ENCODE results near the gene SLC25A21. TPM values are rescaled to one million over a fixed set of nuclear protein-coding genes. Genes with fewer than 3 reads are reported as not detected.

Gene SLC25A21
- total RNA-seq, 2 donors from 2014 or later: not detected

DNA sequence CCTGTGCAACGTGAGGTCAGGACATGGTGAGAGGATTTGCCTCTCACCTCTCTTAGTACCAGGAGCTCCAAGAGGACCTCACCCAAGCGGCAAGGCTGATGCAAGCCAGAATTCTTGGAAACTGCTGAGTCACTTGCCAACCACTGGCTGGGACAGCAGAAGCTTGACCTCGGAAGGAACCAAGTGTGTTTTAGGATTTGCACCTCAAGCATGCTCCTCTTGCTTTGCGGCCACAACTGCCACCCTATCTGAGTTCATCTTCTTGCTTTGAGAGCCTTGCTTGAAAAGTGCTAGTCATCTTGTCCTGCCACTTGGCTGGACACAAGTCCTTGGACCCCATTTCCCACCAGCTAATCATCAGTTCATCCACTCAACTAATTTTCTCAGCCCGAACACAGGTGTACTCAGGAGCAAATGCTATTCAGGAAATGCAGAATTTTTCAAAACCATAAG, 195.8 kb downstream of the SLC25A21 start:
- no peak overlapping the region for H3K4me3 Mint-ChIP-seq
- no peaks in the 10 kb centered on the region for H3K36me3 Mint-ChIP-seq
- DNase-seq (ENCODE audit: low spot score) (no peak), ATAC-seq (no peak)
- no peaks in the 10 kb centered on the region for H3K27me3 Mint-ChIP-seq
- peaks cover 24% of the 10 kb centered on the region for H3K9me3 Mint-ChIP-seq
- H3K4me1 Mint-ChIP-seq (ENCODE audit: low read depth in 2 of 2): no peaks in the 10 kb centered on the region
- no peak overlapping the region for H3K27ac Mint-ChIP-seq

- no peak overlapping the region for H3K27ac Mint-ChIP-seq
- H3K27me3 Mint-ChIP-seq: no peaks in the 10 kb centered on the region
- H3K36me3 Mint-ChIP-seq: no peaks in the 10 kb centered on the region
- ATAC-seq: no peak
- H3K9me3 Mint-ChIP-seq: peaks cover 24% of the 10 kb centered on the region
- H3K4me1 Mint-ChIP-seq (ENCODE audit: low read depth in 2 of 2): no peaks in the 10 kb centered on the region
- no peak overlapping the region for H3K4me3 Mint-ChIP-seq
- DNase-seq (ENCODE audit: low spot score): no peak
Observed at GRCh38 chr14:36975834-36976233, 196.6 kb downstream of the SLC25A21 start.

GRCh38 chr14:36974985-36975384, 197.4 kb downstream of the SLC25A21 start:
- no peak for ATAC-seq
- DNase-seq (ENCODE audit: low spot score): no peak
- H3K4me3 Mint-ChIP-seq: no peak overlapping the region
- no peaks in the 10 kb centered on the region for H3K27me3 Mint-ChIP-seq
- no peak overlapping the region for H3K27ac Mint-ChIP-seq
- no peaks in the 10 kb centered on the region for H3K36me3 Mint-ChIP-seq
- H3K4me1 Mint-ChIP-seq (ENCODE audit: low read depth in 2 of 2): no peaks in the 10 kb centered on the region
- H3K9me3 Mint-ChIP-seq: peaks cover 17% of the 10 kb centered on the region

GRCh38 chr14:36973806-36974442, 198.5 kb downstream of the SLC25A21 start:
- DNase-seq (ENCODE audit: low spot score) (no peak), ATAC-seq (no peak)
- no peaks in the 10 kb centered on the region for H3K4me1 Mint-ChIP-seq (ENCODE audit: low read depth in 2 of 2)
- no peak overlapping the region for H3K27ac Mint-ChIP-seq
- H3K36me3 Mint-ChIP-seq: no peaks in the 10 kb centered on the region
- H3K27me3 Mint-ChIP-seq: no peaks in the 10 kb centered on the region
- H3K9me3 Mint-ChIP-seq: peaks cover 17% of the 10 kb centered on the region
- no peak overlapping the region for H3K4me3 Mint-ChIP-seq

- Mint-ChIP-seq H3K27me3 (no peaks in the 10 kb centered on the region), H3K9me3 (peaks cover 17% of the 10 kb centered on the region), H3K4me1 (ENCODE audit: low read depth in 2 of 2) (no peaks in the 10 kb centered on the region), H3K27ac (no peak overlapping the region), H3K36me3 (no peaks in the 10 kb centered on the region), H3K4me3 (no peak overlapping the region)
- ATAC-seq (no peak), DNase-seq (ENCODE audit: low spot score) (no peak)
Observed at GRCh38 chr14:36971263-36971855, 201.0 kb downstream of the SLC25A21 start.

GRCh38 chr14:36967892-36968555, 204.4 kb downstream of the SLC25A21 start:
- H3K9me3 Mint-ChIP-seq: peaks cover 5% of the 10 kb centered on the region

GRCh38 chr14:36955967-36956366, 216.4 kb downstream of the SLC25A21 start:
- Mint-ChIP-seq H3K27ac (no peak overlapping the region), H3K4me3 (no peak overlapping the region), H3K36me3 (no peaks in the 10 kb centered on the region), H3K4me1 (ENCODE audit: low read depth in 2 of 2) (no peaks in the 10 kb centered on the region), H3K27me3 (no peaks in the 10 kb centered on the region), H3K9me3 (peaks cover 3% of the 10 kb centered on the region)
- DNase-seq (ENCODE audit: low spot score) (no peak), ATAC-seq (no peak)

More at GRCh38 chr14:36967892-36968555, 204.4 kb downstream of the SLC25A21 start:
- DNase-seq (ENCODE audit: low spot score) (no peak), ATAC-seq (no peak)
- no peaks in the 10 kb centered on the region for H3K36me3 Mint-ChIP-seq
- no peaks in the 10 kb centered on the region for H3K27me3 Mint-ChIP-seq
- H3K27ac Mint-ChIP-seq: no peak overlapping the region
- no peaks in the 10 kb centered on the region for H3K4me1 Mint-ChIP-seq (ENCODE audit: low read depth in 2 of 2)
- H3K4me3 Mint-ChIP-seq: no peak overlapping the region

- no peaks in the 10 kb centered on the region for H3K27me3 Mint-ChIP-seq
- no peaks in the 10 kb centered on the region for H3K4me1 Mint-ChIP-seq (ENCODE audit: low read depth in 2 of 2)
- peaks cover 6% of the 10 kb centered on the region for H3K9me3 Mint-ChIP-seq
- no peaks in the 10 kb centered on the region for H3K36me3 Mint-ChIP-seq
- ATAC-seq (no peak), DNase-seq (ENCODE audit: low spot score) (no peak)
- no peak overlapping the region for H3K27ac Mint-ChIP-seq
- H3K4me3 Mint-ChIP-seq: no peak overlapping the region
Observed at GRCh38 chr14:36955376-36955775, 217.0 kb downstream of the SLC25A21 start.

DNA sequence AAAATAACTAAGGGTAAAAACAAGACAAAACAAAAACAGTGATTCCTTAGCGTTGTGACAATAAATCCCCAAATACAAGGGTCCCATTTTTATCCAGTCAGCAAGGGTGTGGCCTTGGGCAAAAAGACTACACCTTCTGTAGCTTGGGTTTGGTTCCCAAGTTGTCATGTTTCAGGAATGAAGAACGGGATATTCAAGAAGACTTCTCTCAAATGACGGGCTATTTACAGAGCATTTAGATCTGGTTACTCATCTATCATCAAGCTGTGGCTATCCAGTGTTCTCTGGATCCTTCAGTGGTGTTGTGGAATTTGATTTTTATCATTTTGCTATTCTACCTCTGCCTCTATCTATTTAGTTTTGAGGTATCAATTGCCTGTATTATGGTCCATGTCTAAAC, 219.7 kb downstream of the SLC25A21 start:
- H3K36me3 Mint-ChIP-seq: no peaks in the 10 kb centered on the region
- DNase-seq (ENCODE audit: low spot score): no peak
- no peaks in the 10 kb centered on the region for H3K4me1 Mint-ChIP-seq (ENCODE audit: low read depth in 2 of 2)
- ATAC-seq: no peak
- H3K9me3 Mint-ChIP-seq: peaks cover 6% of the 10 kb centered on the region
- H3K27ac Mint-ChIP-seq: no peak overlapping the region
- no peak overlapping the region for H3K4me3 Mint-ChIP-seq
- H3K27me3 Mint-ChIP-seq: no peaks in the 10 kb centered on the region

DNA sequence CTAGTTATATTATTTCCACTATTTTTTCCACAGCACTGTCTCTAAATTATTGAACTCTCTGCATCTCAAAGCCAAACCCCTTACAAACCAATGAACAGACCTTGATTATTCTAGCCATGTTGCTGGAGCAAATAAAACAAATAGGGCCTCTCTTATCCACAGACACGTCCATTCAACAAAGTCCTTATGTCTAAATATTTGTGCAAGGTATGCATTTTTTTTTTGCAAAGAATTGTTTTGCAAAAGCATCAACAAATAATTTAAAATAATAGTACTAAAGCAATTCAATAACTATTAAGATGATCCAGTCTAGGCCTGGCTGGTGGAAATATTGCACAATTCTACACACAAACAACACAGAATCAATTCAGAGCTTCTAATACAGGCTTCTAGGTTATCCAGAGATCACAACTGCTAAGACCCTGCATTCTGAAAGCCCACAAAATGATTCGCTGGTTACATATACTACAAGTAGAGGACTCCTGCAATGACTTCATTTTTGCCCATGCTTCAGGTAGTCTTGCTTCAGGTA, 221.0 kb downstream of the SLC25A21 start:
- Mint-ChIP-seq H3K4me3 (no peak overlapping the region), H3K4me1 (ENCODE audit: low read depth in 2 of 2) (no peaks in the 10 kb centered on the region), H3K36me3 (no peaks in the 10 kb centered on the region), H3K27ac (no peak overlapping the region), H3K27me3 (peaks cover 0 to 2% of the 10 kb centered on the region in 2 donors), H3K9me3 (peaks cover 6% of the 10 kb centered on the region)
- DNase-seq (ENCODE audit: low spot score) (no peak), ATAC-seq (no peak)

DNA sequence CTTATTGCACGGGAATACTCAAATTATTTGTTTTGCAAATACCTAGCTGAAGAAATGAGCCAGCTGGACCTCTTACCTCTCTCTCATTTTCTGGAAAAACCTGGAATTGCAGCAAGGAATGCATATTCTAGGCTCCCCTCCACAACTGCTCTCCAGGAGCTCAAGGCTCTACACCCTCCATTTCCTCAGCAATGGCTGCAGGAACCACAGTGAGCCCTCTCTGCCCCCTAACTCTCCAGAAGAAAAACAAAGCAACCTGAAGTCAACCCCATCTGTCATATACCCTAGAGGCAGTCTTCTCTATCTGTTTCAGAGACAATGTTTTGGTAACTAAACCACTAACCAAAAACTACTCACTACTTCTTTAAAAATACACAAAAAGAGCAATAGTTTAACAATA, 221.6 kb downstream of the SLC25A21 start:
- no peaks in the 10 kb centered on the region for H3K36me3 Mint-ChIP-seq
- DNase-seq (ENCODE audit: low spot score) (no peak), ATAC-seq (no peak)
- peaks cover 0 to 2% of the 10 kb centered on the region in 2 donors for H3K27me3 Mint-ChIP-seq
- no peaks in the 10 kb centered on the region for H3K4me1 Mint-ChIP-seq (ENCODE audit: low read depth in 2 of 2)
- H3K9me3 Mint-ChIP-seq: peaks cover 6% of the 10 kb centered on the region
- H3K27ac Mint-ChIP-seq: no peak overlapping the region
- H3K4me3 Mint-ChIP-seq: no peak overlapping the region

DNA sequence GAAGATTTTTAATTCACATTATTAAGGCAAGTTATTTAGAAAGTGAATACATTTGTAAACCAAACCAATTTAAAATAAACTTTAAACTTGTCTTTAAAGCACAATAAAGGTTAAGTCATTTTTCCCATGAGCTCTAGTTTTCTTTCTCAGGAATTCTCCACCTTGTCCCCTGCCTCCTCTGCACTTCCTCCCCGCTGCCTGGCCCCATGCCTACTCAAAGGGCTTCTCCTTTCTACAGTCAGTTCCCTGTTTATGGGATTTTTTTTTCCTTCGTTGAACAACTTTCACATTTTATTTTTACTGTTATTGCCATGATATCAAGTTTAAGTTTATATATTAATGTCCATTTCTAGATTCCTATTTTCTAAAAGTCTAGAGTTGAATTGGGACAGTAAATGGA, 223.0 kb downstream of the SLC25A21 start:
- no peak overlapping the region for H3K4me3 Mint-ChIP-seq

GRCh38 chr14:36948157-36948859, 224.1 kb downstream of the SLC25A21 start:
- Mint-ChIP-seq H3K36me3 (no peaks in the 10 kb centered on the region), H3K27ac (no peak overlapping the region), H3K27me3 (peaks cover 0 to 2% of the 10 kb centered on the region in 2 donors), H3K4me1 (ENCODE audit: low read depth in 2 of 2) (no peaks in the 10 kb centered on the region), H3K4me3 (no peak overlapping the region), H3K9me3 (peaks cover 4% of the 10 kb centered on the region)
- DNase-seq (ENCODE audit: low spot score) (no peak), ATAC-seq (no peak)

More for the DNA sequence above, 223.0 kb downstream of the SLC25A21 start:
- H3K27me3 Mint-ChIP-seq: peaks cover 0 to 2% of the 10 kb centered on the region in 2 donors
- no peak for ATAC-seq
- H3K36me3 Mint-ChIP-seq: no peaks in the 10 kb centered on the region
- no peaks in the 10 kb centered on the region for H3K4me1 Mint-ChIP-seq (ENCODE audit: low read depth in 2 of 2)
- peaks cover 4% of the 10 kb centered on the region for H3K9me3 Mint-ChIP-seq
- no peak for DNase-seq (ENCODE audit: low spot score)
- no peak overlapping the region for H3K27ac Mint-ChIP-seq
